Heart left ventricle (tissue), 13 donors: ENCODE results near the gene GRPEL2.

Experiments
- CTCF ChIP-seq, 12 donors: fragments of 200-600 bp; sonication (generic) in 4 of 12; IDR thresholded peaks; one replicate each; pipeline versions ENCODE4 v1.5.0 to v1.8.0; 2018 to 2022; ENCODE audit warnings: antibody characterized with exemption in 12 of 12, mild to moderate bottlenecking in 5 of 12
- POLR2A ChIP-seq, 2 donors: fragments of 450-650 bp; IDR thresholded peaks; one replicate each; pipeline ENCODE4 v1.6.1; 2017; ENCODE audit warnings: antibody characterized with exemption in 2 of 2, mild to moderate bottlenecking in 2 of 2, moderate library complexity in 2 of 2
- donor health status: ischemic (EF 13 %, LVEDD 7.1; RV severe dilation, severe dysfunction).
- donor health status: DM: no; HTN: yes; CAD: no.
- donor health status: DM: no; HTN: no; CAD: no.
- donor health status: ischemic (EF 25% LVEDD 6.9; RV normal size, moderate dysfunction).
- donor health status: ischemic (EF 25% LVEDD 5.7; RV mildly dilated, moderate dysfunction).
- donor health status: ischemic (EF 35%, LVEDD 5.7; RV mildly dilated, moderate dysfunction).
- donor health status: nonischemic (EF 11% LVEDD 7.7; RV severe dilation, severe dysfunction).
- donor health status: DM: yes; HTN: yes; CAD: no.
- donor health status: PGD.
- donor health status: ischemic (EF 29% LVEDD 5.4; RV normal size, mild dysfunction).
- donor health status: nonischemic (EF 23%, LVEDD 6.1; RV moderate dilation, normal function).

GRCh38 chr5:149367972-149368645 is 22.8 kb downstream of the GRPEL2 start:
- TF ChIP-seq POLR2A (IDR thresholded peaks at IDR 0.05), result no peak
- no peak for TF ChIP-seq CTCF (IDR thresholded peaks at IDR 0.05)
